GM10266 (cell line): ENCODE results near the gene TMEM184B.

Source experiments
- DNase-seq: peaks from one replicate; pipeline ENCODE4 v3.0.0; 2012; ENCODE audit errors: extremely low spot score
- CTCF ChIP-seq: IDR thresholded peaks from 2 replicates; pipeline ENCODE4 v1.5.1; 2012; ENCODE audit warnings: mild to moderate bottlenecking, low read depth; ENCODE audit not compliant: control insufficient read depth, insufficient read depth; ENCODE audit errors: missing control alignments

The TMEM184B gene

GRCh38 chr22:38193580-38193979, 79.2 kb downstream of the TMEM184B start:
- no peak for TF ChIP-seq CTCF

GRCh38 chr22:38192475-38192863, 80.3 kb downstream of the TMEM184B start:
- TF ChIP-seq CTCF = no peak
- DNase-seq = no peak

More at GRCh38 chr22:38193580-38193979, 79.2 kb downstream of the TMEM184B start:
- no peak for DNase-seq

- DNase-seq = no peak
- TF ChIP-seq CTCF = no peak
These were observed 80.9 kb downstream of the TMEM184B start for GRCh38 chr22:38191731-38192474.

- DNase-seq = no peak
- TF ChIP-seq CTCF = no peak
These were observed 81.8 kb downstream of the TMEM184B start for GRCh38 chr22:38191055-38191454.

DNA sequence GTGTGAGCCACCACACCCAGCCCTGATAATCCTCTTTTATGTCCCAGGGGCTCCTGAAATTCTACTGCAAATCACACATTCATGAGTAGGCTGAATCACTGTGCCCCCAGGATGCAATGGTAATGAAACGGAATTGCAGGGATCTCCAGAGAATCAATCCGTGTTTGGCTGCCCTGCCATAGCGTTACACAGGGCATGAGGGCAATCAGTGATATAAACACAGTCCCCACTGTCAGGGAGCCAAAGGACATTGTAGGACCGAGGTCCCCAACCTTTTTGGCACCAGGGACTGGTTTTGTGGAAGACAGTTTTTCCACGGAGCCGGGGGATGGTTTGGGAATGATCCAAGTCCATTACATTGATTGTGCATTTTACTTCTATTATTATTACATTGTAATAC, 82.2 kb downstream of the TMEM184B start:
- no peak for TF ChIP-seq CTCF
- no peak for DNase-seq

DNA sequence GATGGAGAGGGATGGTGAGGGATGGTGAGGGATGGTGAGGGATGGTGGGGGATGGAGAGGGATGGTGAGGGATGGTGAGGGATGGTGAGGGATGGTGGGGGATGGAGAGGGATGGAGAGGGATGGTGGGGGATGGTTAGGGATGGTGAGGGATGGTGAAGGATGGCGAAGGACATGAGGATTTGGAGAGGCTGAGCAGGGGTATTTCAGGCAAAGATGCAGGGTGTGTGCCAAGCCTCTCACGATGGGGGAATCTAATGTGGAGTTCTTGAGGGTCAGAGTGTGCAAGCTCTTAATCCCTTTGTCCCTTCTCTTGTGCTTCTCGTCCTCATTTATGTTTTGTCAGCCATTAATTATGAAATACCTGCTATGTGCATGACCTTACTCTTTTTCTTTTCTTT, 83.7 kb downstream of the TMEM184B start:
- no peak for TF ChIP-seq CTCF
- no peak for DNase-seq

DNA sequence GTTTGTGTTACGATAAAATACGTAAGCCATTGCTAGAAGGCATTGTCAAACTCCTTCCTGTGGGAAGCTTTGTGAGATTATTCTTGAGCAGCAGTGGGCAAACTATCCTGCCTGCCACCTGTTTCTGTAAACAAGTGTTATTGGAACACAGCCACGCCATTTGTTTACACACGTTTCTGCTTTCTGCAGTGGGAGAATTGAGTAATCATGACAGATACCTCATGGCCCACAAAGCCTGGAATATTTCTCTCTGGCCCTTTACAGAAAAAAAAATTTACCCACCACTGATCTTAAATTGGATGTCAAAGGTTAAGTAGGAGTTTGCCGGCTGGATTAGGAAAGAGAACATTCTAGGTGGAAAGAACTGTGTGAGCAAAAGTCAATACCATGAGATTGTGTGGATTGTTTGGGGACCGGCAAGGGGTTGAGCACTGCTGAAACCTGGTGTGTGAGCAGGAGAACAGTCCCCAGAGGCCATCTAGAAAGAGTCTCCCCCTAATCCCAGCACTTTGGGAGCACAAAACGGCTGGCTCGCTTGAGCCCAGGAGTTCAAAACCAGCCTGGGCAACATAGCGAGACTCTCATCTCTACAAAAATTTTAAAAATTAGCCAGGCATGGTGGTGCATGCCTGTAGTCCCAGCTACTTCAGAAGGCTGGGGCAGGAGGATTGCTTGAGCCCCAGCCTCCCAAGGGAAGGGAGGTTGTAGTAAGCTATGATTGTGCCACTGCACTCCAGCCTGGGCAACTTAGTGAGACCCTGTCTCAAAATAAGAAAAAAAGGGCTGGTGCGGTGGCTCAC, 85.2 kb downstream of the TMEM184B start:
- no peak for DNase-seq
- no peak for TF ChIP-seq CTCF
